NCI-H1930 (cell line): ENCODE measurements around the gene DNLZ.

ENCODE experiments used
- DNase-seq, 2 experiments: peaks; one replicate each; lab custom pipeline; 2025; lab: John Stamatoyannopoulos, UW

Gene DNLZ

GRCh38 chr9:136376457-136376856 is 12.9 kb upstream of the DNLZ start:
- no peak for DNase-seq

DNA sequence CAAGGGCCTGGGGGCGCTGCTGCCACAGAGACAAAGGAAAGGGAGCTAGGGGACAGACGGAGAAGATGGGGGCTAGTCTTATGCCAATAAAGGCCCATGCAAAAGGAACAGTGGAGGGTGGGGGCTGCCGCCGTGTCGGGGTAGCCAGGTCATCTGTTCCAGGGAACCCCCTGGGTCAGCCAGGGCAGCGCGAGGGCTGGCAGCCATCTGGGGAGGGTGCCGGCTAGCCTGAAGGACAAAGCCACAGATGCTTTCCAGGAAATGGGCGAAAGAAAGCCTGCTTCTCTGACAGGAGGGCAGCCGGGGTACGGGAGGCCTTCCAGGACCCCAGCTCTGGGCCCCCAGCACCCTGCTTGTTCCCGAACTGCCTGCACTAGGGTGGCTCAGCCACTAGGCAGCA is 11.6 kb upstream of the DNLZ start:
- no peak for DNase-seq

DNA sequence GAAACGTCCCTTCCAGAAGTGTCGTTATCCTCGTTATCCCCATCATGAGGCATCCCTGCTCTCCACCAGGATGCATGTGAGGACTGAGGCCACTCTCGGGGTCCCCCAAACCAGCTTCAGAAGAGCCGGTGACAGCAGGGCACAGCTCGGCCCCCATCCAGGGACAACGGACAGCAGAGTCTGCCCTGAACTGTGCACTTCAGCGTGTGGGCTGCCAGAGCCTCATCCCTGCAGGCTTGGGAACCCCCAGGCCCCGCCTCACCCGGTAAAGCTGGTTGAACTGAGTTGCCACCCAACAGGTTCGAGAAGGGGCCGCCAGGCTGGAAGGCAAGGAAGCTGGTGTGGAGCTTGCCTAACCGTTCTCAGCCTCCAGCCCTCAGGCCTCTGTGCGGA is 10.6 kb upstream of the DNLZ start:
- no peak for DNase-seq

- no peak for DNase-seq
Observed at GRCh38 chr9:136373300-136374182, 10.0 kb upstream of the DNLZ start, which contains the start of gene CARD9. CARD9 (minus strand) TSS chr9:136373669; CDS start chr9:136372078, 1,591 bp downstream.

GRCh38 chr9:136372561-136373299 is 9.2 kb upstream of the DNLZ start:
- DNase-seq: no peak

DNA sequence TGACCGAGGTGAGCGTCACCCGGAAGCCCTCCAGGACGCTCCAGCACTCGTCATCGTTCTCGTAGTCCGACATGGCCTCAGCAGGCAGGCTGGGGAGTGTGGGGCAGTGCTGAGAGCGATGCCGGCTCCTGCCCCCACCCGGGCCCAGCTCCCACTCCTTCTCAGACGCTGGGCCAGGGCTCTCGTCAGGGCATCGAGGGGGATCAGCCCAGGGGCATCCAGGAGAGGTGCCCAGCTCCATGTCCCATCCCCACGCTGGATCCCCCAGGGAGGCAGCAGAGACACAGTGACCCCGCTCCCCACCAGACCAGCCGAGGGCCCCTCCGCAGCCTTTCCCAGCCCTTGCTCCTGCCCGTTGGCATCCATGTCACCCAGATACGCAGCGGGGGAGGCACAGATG is 8.5 kb upstream of the DNLZ start:
- DNase-seq: no peak

DNA sequence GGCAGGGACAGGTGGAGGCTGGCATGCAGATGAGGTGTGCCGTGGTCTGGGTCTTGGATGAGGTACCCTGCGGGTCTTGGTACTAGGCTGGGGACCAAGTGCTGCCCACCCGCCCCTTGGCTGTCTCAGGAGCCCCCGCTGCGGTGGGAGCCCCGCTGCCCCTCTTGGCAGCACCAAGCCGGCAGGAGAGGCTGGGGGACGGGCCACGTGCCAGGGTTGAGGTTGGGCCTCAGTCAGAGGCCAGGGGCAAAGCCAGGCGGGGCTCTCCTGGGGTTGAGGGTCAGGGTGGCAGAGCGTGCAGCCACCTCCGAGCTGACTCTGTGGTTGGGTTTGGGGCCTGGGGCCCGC is 8.0 kb upstream of the DNLZ start:
- no peak for DNase-seq

DNA sequence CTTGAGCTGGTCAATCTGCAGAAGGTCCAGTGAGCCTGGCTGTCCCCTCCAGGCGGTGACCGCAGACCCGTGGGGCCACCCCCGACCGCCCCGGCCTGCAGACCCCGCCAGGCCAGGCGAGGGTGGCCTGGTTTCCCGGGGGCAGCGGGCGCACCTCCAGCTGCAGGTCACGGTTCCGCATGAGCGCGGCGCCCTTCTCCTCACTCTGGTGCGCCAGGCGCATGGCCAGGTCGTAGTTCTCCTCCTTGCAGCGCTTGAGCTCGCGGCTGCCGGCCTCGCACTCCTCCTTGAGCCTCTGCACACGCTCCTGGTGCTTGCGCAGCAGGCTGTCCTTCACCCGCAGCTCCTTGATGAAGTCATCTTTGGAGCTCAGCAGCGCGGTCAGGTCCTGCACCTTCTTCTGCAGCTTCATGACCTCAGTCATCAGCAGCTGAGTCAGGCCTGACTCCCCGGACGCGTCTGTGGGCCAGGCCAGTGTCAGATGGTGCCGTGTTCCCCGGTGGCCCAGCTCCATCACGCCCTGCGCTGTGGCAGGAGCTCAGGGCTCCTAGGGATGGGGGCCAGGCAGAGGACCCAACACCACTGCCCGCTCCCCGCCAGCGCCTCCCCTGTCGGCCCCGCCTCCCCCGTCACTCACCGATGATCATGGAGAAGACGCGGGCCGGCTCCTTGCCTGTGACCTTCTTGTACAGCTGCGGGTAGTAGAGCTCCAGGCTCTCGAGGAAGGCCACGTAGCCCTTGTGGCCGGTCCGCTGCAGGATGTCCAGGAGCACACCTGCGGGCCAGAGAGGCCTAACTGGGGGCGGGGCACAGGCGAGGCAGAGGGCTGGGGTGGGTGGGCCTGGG is 7.4 kb upstream of the DNLZ start:
- no peak for DNase-seq

GRCh38 chr9:136370037-136370436 is 6.5 kb upstream of the DNLZ start:
- DNase-seq: no peak

DNA sequence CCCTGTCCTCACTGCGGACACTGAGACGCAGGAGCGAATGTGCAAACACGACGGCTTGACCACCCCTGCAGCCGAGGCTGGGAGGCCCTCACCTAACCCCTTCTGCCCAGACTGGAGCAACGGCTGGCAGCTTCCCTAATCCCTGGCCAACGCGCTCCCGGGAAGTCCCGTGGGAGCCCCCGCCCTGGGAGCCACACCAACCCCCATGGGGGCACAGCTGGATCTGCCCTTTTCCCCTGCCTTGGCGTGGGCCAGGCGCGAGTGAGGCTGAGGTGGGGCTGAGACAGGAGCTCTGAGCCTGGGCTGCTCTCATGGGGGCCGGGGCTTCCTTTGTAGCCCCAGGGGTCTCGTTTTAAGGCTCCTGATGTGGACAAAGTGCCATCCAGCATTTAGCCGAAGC is 4.6 kb upstream of the DNLZ start:
- DNase-seq: no peak

- DNase-seq: no peak
Observed at GRCh38 chr9:136367296-136368145, 4.0 kb upstream of the DNLZ start.

DNA sequence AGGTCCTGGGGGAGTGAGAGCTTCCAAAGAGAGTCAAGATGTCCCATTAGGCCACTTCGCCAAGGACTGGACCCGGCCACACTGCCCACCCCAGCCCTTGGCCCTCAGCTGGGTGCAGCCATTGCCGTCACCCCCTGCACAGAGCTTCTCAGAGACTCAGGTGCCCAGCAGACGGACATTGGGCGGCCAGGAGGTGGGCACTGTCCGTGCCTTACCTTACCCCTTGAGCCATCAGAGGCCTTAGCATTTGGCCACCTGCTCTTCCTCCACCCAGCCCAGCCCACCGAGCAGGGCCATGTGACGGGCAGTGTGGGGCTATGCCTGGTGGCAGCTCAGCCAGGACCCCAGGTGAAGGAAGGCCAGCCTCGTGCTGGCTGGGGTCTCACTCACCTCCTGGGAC is 3.3 kb upstream of the DNLZ start:
- no peak for DNase-seq

DNA sequence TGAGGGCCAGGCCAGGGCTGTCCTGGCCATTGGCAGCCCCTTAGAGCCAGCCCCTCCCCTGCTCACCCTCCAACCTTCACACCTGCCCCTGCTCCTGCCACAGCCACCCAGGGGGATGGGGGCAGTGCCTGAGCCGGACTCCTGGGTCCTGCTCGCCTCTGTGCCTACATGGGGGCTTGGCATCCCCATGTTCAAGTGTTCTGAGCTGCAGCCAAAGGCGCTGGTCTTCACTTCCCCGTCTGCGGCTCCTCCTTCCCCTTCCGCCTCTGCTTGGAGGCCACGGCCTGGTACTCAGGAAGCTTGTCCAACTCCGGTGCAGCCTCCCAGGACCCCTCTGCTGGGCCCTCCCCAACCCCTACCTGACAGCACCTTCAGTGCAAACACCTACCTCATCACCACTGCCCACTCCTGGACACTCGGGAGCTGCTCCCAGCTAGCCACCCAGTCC is 2.3 kb upstream of the DNLZ start:
- no peak for DNase-seq

DNA sequence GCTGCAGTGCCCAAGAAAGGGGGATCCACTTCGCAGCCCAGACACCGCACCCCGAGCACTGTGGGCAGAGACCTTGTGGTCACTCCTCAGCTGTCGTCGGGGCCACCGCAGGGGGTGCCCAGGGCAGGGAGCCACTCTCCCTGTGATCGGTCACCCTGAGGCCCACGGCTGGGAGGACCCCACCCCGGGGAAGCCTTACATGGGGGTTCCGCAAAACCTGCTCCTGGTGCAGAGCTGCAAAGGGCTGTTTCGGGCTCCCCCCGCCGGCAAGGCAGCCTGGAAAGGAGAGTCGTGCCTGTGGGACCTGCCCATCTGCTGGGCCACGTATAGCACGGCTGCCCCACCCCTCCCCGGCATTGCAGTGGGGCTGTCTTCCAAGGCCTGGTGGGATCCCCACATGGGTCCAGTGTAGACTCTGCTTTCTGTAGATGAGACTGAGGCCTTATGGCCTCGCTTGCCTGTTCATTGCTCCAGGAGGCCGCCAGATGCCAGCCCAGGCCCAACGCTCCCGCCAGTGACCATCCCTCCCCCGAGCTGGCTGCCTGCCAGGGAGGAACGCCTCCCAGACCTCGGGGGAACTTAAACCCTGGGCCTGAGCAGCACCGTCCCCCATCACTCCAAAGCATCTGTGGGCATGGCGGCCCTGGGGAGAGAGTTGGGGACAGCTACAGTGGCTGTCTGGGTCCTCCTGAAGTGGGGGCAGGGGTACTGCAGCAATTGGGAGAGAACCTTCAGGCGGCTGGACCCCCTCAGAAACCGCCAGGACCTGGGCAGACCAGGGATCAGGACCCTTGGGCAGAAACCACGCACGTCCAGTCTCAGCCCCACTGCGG is 1.6 kb upstream of the DNLZ start:
- DNase-seq: no peak

GRCh38 chr9:136363949-136364748 is 605 bp upstream of the DNLZ start:
- DNase-seq: no peak

DNA sequence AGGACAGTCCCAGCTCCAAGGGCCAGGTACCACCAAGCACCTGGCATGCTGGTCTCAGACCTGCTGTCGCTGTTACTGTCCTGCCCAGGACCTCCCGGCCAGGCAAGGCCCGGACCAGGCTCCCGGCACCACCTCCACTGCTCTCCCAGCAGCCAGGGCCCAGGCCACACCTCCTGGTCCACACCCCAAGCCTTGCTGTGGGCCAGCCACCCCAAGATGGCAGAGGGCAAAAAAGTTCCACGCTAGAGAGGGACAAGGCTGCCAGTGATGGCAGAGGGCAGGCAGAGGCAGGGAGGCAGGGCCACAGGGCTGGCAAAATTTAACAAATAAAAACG is 1.1 kb downstream of the DNLZ start:
- DNase-seq: no peak

GRCh38 chr9:136361754-136362449 is 1.6 kb downstream of the DNLZ start:
- no peak for DNase-seq

GRCh38 chr9:136361047-136361753 is 2.3 kb downstream of the DNLZ start:
- DNase-seq: no peak
